SH-SY5Y (cell line): ENCODE measurements around the gene VIPR2.
A peak's percentile ranks its signal among the peaks of the same experiment; 100 is the strongest.

ENCODE experiments used
- GATA2 ChIP-seq: IDR thresholded peaks from 2 replicates; pipeline ENCODE4 v1.6.1; 2011; ENCODE audit warnings: mild to moderate bottlenecking, low read depth, low read length
- GATA3 ChIP-seq: IDR thresholded peaks from 2 replicates; pipeline ENCODE4 v1.6.1; 2011; ENCODE audit warnings: low read depth, mild to moderate bottlenecking, low read length, moderate library complexity

DNA sequence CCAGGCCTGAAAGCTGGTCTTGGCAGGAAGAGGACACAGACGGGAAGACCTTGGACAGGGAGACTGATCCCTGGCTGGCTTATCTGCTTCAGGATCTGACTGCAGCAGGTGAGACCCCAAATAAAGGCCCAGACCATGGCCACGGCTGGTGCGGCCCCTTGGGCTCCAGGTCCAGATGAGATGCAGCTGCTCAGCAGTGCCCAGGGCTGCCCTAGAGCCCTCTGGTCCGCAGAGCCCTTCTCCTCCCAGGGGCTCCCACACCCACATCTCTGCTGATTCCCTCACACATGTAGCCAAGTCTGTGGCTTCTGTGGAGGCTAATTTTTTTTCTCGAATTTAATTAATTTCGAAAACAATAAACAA is 46.3 kb downstream of the VIPR2 start:
- TF ChIP-seq GATA2 (peak; percentile 60), GATA3 (no peak)
